GM23338 (cell line): ENCODE measurements around the gene SYT9. TPM values are rescaled to one million over a fixed set of nuclear protein-coding genes. Genes with fewer than 3 reads are reported as not detected.

Source experiments
- ATAC-seq: fragments of 200-7000 bp; cut with Tn5 transposase; 3 replicates; pipeline ENCODE4 v1.9.1; 2020
- DNase-seq: peaks from one replicate; pipeline ENCODE4 v3.0.0-alpha.2; 2015; ENCODE audit warnings: low spot score
- H2AFZ ChIP-seq: fragments of 200-600 bp; sonication (generic); 2 replicates; pipeline ENCODE4 v1.8.0; 2016; ENCODE audit warnings: antibody characterized with exemption, mild to moderate bottlenecking, moderate library complexity
- H3F3A ChIP-seq: fragments of 200-600 bp; sonication (generic); replicated peaks from 2 replicates; pipeline ENCODE4 v1.8.0; 2017; ENCODE audit warnings: antibody characterized with exemption, mixed run types, low read depth
- H3K27ac ChIP-seq: fragments of 200-600 bp; sonication (generic); 2 replicates; pipeline ENCODE4 v1.6.1; 2016; ENCODE audit warnings: low read depth
- H3K27me3 ChIP-seq: fragments of 200-600 bp; sonication (generic); 2 replicates; pipeline ENCODE4 v1.8.0; 2016; ENCODE audit warnings: mild to moderate bottlenecking, mixed run types, moderate library complexity; ENCODE audit not compliant: insufficient read depth
- H3K36me3 ChIP-seq: fragments of 200-600 bp; sonication (generic); 2 replicates; pipeline ENCODE4 v1.8.0; 2016; ENCODE audit warnings: mild to moderate bottlenecking; ENCODE audit not compliant: insufficient read depth
- H3K4me1 ChIP-seq: fragments of 200-600 bp; sonication (generic); 2 replicates; pipeline ENCODE4 v1.8.0; 2016; ENCODE audit warnings: mild to moderate bottlenecking, moderate library complexity; ENCODE audit not compliant: insufficient read depth
- H3K4me2 ChIP-seq: fragments of 200-600 bp; sonication (generic); 2 replicates; pipeline ENCODE4 v1.7.1; 2017; ENCODE audit warnings: mixed run types
- H3K4me3 ChIP-seq: fragments of 200-600 bp; sonication (generic); 2 replicates; pipeline ENCODE4 v1.6.1; 2016; ENCODE audit warnings: mixed run types
- H3K79me2 ChIP-seq: fragments of 200-600 bp; sonication (generic); replicated peaks from 2 replicates; pipeline ENCODE4 v1.8.0; 2017; ENCODE audit warnings: mild to moderate bottlenecking; ENCODE audit not compliant: insufficient read depth
- H3K9me2 ChIP-seq: fragments of 200-600 bp; sonication (generic); 2 replicates; pipeline ENCODE4 v1.8.0; 2017; ENCODE audit not compliant: insufficient read depth
- H4K20me1 ChIP-seq: fragments of 200-600 bp; sonication (generic); replicated peaks from 2 replicates; pipeline ENCODE4 v1.8.0; 2017; ENCODE audit warnings: mild to moderate bottlenecking; ENCODE audit not compliant: insufficient read depth
- H3K27ac Mint-ChIP-seq: 2 replicates; pipeline ENCODE4 v1.8.0; 2020; ENCODE audit warnings: inconsistent platforms, mild to moderate bottlenecking, moderate library complexity, mixed read lengths
- H3K27me3 Mint-ChIP-seq: 3 replicates; pipeline ENCODE4 v1.8.0; 2022; ENCODE audit warnings: low read depth, mild to moderate bottlenecking, moderate library complexity, mixed read lengths, inconsistent platforms; ENCODE audit not compliant: insufficient read depth, poor library complexity
- H3K36me3 Mint-ChIP-seq: 3 replicates; pipeline ENCODE4 v1.8.0; 2021; ENCODE audit warnings: low read depth, mild to moderate bottlenecking, inconsistent platforms, moderate library complexity, mixed read lengths
- H3K4me1 Mint-ChIP-seq: 3 replicates; pipeline ENCODE4 v1.8.0; 2020; ENCODE audit warnings: mild to moderate bottlenecking, inconsistent platforms, mixed read lengths
- H3K4me3 Mint-ChIP-seq: 3 replicates; pipeline ENCODE4 v1.8.0; 2021; ENCODE audit warnings: moderate library complexity, mild to moderate bottlenecking, inconsistent platforms, mixed read lengths
- H3K9me3 Mint-ChIP-seq: 3 replicates; pipeline ENCODE4 v1.8.0; 2020; ENCODE audit warnings: moderate library complexity, mild to moderate bottlenecking, inconsistent platforms, mixed read lengths
- CREB1 ChIP-seq: fragments of 250-450 bp; sonication (Bioruptor Pico); IDR thresholded peaks from 2 replicates; pipeline ENCODE4 v1.5.0; 2020; ENCODE audit warnings: low read depth, mild to moderate bottlenecking, moderate library complexity
- EZH2 ChIP-seq: fragments of 200-600 bp; sonication (generic); IDR thresholded peaks from one replicate; pipeline ENCODE4 v1.8.0; 2017; ENCODE audit warnings: antibody characterized with exemption, mild to moderate bottlenecking, low read depth; ENCODE audit not compliant: unreplicated experiment
- EZH2phosphoT487 ChIP-seq: fragments of 200-600 bp; sonication (generic); IDR thresholded peaks from one replicate; pipeline ENCODE4 v1.8.1; 2018; ENCODE audit warnings: antibody characterized with exemption; ENCODE audit not compliant: unreplicated experiment
- JUNB ChIP-seq: IDR thresholded peaks from one replicate; pipeline ENCODE4 v1.6.1; 2016; ENCODE audit warnings: antibody characterized with exemption; ENCODE audit not compliant: unreplicated experiment
- NANOG ChIP-seq: IDR thresholded peaks from 2 replicates; pipeline ENCODE4 v1.6.1; 2016; ENCODE audit warnings: antibody characterized with exemption, borderline replicate concordance
- POLR2AphosphoS5 ChIP-seq: IDR thresholded peaks from 2 replicates; pipeline ENCODE4 v1.6.1; 2016; ENCODE audit warnings: antibody characterized with exemption, low read depth
- STAT1 ChIP-seq: IDR thresholded peaks from one replicate; pipeline ENCODE4 v1.6.1; 2016; ENCODE audit warnings: antibody characterized with exemption; ENCODE audit not compliant: unreplicated experiment
- ZNF114 ChIP-seq: fragments of 250-450 bp; sonication (Bioruptor Pico); IDR thresholded peaks from 2 replicates; pipeline ENCODE4 v1.5.0; 2020; ENCODE audit warnings: mild to moderate bottlenecking, moderate library complexity
- ZNF331 ChIP-seq: fragments of 250-450 bp; sonication (Bioruptor Pico); IDR thresholded peaks from 2 replicates; pipeline ENCODE4 v1.5.0; 2020; ENCODE audit warnings: low read depth, mild to moderate bottlenecking, moderate library complexity
- polyA plus RNA-seq: library from polyadenylated mRNA; unstranded; fragments of >200 nt; fragmentation: Nextera tagmentation; extraction: Ambion mirVana; gene quantifications from 2 replicates; pipeline ENCODE4 v1.2.1, GENCODE V29; 2016
- total RNA-seq: library from RNA; depleted of rRNA; stranded (reverse); fragments of >200 nt; shearing (Covaris generic); gene quantifications from 2 replicates; pipeline ENCODE4 v1.2.3, GENCODE V29; 2014
- TF ChIP-seq, protein P1 (sequence below): IDR thresholded peaks from 2 replicates; pipeline ENCODE4 v1.6.1; 2016; ENCODE audit warnings: antibody characterized with exemption
- TF ChIP-seq, protein P2 (sequence below), 2 experiments: fragments of 200-600 bp in 1 of 2; sonication (generic) in 1 of 2; conservative IDR thresholded peaks; 2 replicates each; pipeline versions ENCODE4 v1.5.1 to v1.6.1; 2016 to 2017; ENCODE audit warnings: antibody characterized with exemption in 2 of 2, low read depth in 2 of 2, mild to moderate bottlenecking in 2 of 2, moderate library complexity in 1 of 2
- TF ChIP-seq, protein P3 (sequence below): fragments of 250-450 bp; sonication (Bioruptor Pico); IDR thresholded peaks from 2 replicates; pipeline ENCODE4 v1.5.0; 2020; ENCODE audit warnings: mild to moderate bottlenecking, moderate library complexity
- TF ChIP-seq, protein P4 (sequence below): IDR thresholded peaks from one replicate; pipeline ENCODE4 v1.6.1; 2018; ENCODE audit warnings: antibody characterized with exemption; ENCODE audit not compliant: unreplicated experiment

SYT9 gene
- total and polyA plus RNA-seq, 2 experiments from 2014 or later, result 0.91 to 2.4 TPM

DNA sequence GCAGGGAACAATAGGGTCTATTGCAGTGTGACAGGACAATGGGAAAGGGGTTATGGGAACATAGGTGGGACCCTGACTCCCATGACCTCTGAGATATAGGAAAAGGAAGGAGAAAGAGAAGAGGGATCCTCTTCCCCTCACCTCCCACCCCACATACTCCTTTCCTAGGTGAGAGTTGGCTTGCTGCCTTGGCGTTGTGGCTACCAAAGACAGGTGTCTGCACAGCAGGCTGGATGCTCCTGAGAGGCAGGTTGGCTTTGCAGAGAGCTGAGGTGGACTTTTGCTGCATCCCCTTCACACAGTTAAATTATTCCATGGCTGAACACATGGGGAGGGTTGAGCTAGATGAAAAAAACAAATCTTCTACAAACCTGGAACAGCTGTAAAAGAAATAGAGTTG is 80.7 kb downstream of the SYT9 start:
- H3K4me1 ChIP-seq, result peaks cover 10% of the 10 kb centered on the region; the same call in 1 of the 2 replicates
- no peak overlapping the region for H3K4me3 ChIP-seq
- Mint-ChIP-seq H3K27me3 (peaks cover 4% of the 10 kb centered on the region), H3K4me3 (no peak overlapping the region), H3K4me1 (peaks cover 7% of the 10 kb centered on the region; the same call in 2 of the 3 replicates), H3K36me3 (no peaks in the 10 kb centered on the region), H3K27ac (no peak overlapping the region), H3K9me3 (peaks cover 3% of the 10 kb centered on the region; the same call in 1 of the 3 replicates)
- ATAC-seq (no peak), DNase-seq (no peak)
- no peaks in the 10 kb centered on the region for H3K9me2 ChIP-seq
- no peaks in the 10 kb centered on the region for H3K27me3 ChIP-seq
- no peaks in the 10 kb centered on the region for H3F3A ChIP-seq
- TF ChIP-seq NANOG, result no peak
- no peak for TF ChIP-seq ZNF114 (CRISPR knock-in tag)
- no peak for TF ChIP-seq ZNF331
- TF ChIP-seq EZH2phosphoT487, result no peak
- TF ChIP-seq POLR2AphosphoS5, result no peak
- TF ChIP-seq JUNB, result no peak
- TF ChIP-seq EZH2, result no peak
- TF ChIP-seq, protein P1, sequence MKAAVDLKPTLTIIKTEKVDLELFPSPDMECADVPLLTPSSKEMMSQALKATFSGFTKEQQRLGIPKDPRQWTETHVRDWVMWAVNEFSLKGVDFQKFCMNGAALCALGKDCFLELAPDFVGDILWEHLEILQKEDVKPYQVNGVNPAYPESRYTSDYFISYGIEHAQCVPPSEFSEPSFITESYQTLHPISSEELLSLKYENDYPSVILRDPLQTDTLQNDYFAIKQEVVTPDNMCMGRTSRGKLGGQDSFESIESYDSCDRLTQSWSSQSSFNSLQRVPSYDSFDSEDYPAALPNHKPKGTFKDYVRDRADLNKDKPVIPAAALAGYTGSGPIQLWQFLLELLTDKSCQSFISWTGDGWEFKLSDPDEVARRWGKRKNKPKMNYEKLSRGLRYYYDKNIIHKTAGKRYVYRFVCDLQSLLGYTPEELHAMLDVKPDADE, result no peak
- no peak for TF ChIP-seq STAT1
- TF ChIP-seq, protein P2, sequence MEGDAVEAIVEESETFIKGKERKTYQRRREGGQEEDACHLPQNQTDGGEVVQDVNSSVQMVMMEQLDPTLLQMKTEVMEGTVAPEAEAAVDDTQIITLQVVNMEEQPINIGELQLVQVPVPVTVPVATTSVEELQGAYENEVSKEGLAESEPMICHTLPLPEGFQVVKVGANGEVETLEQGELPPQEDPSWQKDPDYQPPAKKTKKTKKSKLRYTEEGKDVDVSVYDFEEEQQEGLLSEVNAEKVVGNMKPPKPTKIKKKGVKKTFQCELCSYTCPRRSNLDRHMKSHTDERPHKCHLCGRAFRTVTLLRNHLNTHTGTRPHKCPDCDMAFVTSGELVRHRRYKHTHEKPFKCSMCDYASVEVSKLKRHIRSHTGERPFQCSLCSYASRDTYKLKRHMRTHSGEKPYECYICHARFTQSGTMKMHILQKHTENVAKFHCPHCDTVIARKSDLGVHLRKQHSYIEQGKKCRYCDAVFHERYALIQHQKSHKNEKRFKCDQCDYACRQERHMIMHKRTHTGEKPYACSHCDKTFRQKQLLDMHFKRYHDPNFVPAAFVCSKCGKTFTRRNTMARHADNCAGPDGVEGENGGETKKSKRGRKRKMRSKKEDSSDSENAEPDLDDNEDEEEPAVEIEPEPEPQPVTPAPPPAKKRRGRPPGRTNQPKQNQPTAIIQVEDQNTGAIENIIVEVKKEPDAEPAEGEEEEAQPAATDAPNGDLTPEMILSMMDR (conservative IDR thresholded peaks at IDR 0.05; ENCODE audit: low read depth in 2 of 2), result no peak
- TF ChIP-seq, protein P3, sequence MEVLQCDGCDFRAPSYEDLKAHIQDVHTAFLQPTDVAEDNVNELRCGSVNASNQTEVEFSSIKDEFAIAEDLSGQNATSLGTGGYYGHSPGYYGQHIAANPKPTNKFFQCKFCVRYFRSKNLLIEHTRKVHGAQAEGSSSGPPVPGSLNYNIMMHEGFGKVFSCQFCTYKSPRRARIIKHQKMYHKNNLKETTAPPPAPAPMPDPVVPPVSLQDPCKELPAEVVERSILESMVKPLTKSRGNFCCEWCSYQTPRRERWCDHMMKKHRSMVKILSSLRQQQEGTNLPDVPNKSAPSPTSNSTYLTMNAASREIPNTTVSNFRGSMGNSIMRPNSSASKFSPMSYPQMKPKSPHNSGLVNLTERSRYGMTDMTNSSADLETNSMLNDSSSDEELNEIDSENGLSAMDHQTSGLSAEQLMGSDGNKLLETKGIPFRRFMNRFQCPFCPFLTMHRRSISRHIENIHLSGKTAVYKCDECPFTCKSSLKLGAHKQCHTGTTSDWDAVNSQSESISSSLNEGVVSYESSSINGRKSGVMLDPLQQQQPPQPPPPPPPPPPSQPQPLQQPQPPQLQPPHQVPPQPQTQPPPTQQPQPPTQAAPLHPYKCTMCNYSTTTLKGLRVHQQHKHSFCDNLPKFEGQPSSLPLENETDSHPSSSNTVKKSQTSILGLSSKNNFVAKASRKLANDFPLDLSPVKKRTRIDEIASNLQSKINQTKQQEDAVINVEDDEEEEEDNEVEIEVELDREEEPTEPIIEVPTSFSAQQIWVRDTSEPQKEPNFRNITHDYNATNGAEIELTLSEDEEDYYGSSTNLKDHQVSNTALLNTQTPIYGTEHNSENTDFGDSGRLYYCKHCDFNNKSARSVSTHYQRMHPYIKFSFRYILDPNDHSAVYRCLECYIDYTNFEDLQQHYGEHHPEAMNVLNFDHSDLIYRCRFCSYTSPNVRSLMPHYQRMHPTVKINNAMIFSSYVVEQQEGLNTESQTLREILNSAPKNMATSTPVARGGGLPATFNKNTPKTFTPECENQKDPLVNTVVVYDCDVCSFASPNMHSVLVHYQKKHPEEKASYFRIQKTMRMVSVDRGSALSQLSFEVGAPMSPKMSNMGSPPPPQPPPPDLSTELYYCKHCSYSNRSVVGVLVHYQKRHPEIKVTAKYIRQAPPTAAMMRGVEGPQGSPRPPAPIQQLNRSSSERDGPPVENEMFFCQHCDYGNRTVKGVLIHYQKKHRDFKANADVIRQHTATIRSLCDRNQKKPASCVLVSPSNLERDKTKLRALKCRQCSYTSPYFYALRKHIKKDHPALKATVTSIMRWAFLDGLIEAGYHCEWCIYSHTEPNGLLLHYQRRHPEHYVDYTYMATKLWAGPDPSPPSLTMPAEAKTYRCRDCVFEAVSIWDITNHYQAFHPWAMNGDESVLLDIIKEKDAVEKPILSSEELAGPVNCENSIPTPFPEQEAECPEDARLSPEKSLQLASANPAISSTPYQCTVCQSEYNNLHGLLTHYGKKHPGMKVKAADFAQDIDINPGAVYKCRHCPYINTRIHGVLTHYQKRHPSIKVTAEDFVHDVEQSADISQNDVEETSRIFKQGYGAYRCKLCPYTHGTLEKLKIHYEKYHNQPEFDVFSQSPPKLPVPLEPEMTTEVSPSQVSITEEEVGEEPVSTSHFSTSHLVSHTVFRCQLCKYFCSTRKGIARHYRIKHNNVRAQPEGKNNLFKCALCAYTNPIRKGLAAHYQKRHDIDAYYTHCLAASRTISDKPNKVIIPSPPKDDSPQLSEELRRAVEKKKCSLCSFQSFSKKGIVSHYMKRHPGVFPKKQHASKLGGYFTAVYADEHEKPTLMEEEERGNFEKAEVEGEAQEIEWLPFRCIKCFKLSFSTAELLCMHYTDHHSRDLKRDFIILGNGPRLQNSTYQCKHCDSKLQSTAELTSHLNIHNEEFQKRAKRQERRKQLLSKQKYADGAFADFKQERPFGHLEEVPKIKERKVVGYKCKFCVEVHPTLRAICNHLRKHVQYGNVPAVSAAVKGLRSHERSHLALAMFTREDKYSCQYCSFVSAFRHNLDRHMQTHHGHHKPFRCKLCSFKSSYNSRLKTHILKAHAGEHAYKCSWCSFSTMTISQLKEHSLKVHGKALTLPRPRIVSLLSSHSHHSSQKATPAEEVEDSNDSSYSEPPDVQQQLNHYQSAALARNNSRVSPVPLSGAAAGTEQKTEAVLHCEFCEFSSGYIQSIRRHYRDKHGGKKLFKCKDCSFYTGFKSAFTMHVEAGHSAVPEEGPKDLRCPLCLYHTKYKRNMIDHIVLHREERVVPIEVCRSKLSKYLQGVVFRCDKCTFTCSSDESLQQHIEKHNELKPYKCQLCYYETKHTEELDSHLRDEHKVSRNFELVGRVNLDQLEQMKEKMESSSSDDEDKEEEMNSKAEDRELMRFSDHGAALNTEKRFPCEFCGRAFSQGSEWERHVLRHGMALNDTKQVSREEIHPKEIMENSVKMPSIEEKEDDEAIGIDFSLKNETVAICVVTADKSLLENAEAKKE (CRISPR knock-in tag), result no peak
- TF ChIP-seq, protein P4, sequence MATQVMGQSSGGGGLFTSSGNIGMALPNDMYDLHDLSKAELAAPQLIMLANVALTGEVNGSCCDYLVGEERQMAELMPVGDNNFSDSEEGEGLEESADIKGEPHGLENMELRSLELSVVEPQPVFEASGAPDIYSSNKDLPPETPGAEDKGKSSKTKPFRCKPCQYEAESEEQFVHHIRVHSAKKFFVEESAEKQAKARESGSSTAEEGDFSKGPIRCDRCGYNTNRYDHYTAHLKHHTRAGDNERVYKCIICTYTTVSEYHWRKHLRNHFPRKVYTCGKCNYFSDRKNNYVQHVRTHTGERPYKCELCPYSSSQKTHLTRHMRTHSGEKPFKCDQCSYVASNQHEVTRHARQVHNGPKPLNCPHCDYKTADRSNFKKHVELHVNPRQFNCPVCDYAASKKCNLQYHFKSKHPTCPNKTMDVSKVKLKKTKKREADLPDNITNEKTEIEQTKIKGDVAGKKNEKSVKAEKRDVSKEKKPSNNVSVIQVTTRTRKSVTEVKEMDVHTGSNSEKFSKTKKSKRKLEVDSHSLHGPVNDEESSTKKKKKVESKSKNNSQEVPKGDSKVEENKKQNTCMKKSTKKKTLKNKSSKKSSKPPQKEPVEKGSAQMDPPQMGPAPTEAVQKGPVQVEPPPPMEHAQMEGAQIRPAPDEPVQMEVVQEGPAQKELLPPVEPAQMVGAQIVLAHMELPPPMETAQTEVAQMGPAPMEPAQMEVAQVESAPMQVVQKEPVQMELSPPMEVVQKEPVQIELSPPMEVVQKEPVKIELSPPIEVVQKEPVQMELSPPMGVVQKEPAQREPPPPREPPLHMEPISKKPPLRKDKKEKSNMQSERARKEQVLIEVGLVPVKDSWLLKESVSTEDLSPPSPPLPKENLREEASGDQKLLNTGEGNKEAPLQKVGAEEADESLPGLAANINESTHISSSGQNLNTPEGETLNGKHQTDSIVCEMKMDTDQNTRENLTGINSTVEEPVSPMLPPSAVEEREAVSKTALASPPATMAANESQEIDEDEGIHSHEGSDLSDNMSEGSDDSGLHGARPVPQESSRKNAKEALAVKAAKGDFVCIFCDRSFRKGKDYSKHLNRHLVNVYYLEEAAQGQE, result no peak
- no peak for TF ChIP-seq CREB1 (CRISPR knock-in tag)
- H3K27ac ChIP-seq, result no peak overlapping the region
- H2AFZ ChIP-seq, result no peak overlapping the region
- H3K4me2 ChIP-seq, result no peak overlapping the region
- H3K36me3 ChIP-seq, result no peaks in the 10 kb centered on the region
- no peaks in the 10 kb centered on the region for H3K79me2 ChIP-seq
- H4K20me1 ChIP-seq, result no peaks in the 10 kb centered on the region
